Activated naive CD8-positive, alpha-beta T cell treated with anti-CD3 and anti-CD28 coated beads, Interleukin-2, amount 50 U/mL, for 16 hours (primary cell): ENCODE data around the gene ITPR2.

Source experiments
- DNase-seq: peaks from one replicate; pipeline ENCODE4 v3.0.0-alpha.2; 2020; ENCODE audit warnings: low read depth, low spot score

The ITPR2 gene

DNA sequence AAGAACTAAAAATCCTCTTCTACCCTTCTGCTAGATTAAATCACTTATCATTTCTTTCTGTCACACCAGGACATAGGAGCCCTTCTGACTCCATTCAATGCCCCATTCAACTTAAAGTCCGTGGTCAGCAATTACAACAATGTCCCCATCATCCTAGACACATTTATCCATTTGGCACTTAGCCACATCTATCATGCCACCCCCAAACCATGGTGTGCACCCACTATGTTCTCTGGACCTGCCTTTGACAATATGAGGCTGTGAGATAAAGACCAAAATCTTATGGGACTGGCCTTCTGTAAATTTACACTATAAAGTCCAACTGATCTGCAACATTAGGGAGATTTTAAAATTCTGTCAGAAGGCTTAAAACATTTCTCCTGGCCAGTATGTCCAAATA lies 533.2 kb downstream of the ITPR2 start:
- DNase-seq: no peak

DNA sequence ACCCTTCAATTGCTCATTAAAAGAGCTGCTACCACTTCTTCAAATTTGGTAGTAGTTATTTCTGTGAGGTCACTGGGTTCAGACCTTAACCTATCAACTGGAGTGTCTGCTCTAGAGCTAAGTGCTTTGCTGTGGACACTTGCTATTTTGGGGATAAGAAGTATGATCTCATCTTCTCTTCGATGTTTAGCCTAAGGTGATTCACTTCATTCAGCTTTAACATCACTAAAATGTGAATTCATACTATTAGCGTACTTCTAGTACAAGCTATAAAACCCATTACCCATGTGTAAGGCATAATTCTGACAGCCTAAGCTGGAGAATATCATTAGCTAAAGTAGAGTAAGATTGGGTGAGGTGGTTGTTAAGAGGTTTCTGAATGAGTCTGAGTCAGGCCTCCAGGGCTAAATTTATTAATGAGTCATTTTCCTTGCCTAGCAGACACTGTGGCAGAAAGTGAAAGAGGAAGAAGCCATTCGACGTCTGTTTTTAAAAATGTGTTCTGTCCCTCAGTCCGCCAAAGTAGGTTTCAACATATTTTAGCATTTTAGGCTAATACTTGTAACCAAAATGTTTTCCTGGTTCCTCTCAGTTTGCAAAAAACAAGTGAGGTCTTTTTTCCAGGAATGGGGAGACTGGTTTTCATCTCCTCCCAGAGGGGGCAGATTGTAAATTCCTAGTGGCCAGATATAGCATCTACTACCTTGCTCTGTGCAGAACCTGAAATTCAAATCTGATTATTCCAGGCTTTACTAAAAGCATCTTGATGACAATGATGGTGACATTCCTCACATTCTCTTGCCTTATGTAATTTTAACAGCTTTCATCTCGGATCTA lies 534.0 kb downstream of the ITPR2 start:
- DNase-seq: no peak

DNA sequence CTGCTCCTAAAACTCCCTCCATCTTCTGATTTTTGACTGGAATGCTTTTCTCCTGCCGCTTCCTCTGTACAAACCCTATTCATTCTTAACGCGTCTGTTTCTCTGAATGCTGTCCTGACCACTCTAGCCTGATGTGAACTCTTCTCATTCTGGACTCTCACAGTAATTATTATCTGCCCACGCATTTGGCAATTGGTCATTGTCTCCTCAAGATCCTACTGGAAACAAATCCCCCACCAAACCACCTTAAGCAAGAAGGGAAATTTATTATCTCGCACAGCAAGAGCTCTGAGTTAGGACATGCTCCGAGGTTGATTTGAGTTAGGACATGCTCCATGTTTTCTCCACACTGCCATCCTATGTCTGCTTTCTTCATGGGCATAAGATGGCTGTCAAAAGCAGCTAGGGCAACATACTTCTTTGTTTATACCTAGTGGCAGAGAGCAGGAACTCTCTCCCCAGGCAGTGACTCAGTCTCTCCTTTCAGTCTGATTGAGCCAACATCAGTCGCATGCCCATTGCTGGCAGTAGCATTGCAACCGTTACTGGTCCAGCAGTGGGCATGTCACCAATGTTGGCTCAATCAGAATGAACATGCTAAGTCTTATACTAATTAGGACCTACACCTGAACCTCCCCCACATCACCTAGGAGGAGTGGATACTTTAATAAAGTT lies 535.5 kb downstream of the ITPR2 start:
- no peak for DNase-seq

DNA sequence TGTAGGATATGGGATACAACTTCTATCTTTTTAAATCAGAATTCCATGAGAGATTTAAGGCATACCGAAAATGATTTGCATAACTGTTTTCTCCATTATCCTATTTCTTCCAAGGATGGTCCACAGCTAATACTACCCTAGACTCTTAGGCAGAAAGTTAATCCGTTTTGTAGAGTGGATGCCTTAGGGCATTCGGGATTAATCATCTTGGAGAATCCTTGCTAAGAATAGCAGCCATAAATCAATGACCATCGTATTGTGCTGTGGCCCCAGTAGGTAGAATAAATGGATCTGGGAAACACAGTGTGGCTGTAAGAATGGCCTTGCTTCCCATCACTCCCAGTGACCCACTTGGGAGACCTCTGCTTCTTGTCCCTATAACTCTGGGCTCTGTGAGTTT lies 538.0 kb downstream of the ITPR2 start:
- DNase-seq: no peak

DNA sequence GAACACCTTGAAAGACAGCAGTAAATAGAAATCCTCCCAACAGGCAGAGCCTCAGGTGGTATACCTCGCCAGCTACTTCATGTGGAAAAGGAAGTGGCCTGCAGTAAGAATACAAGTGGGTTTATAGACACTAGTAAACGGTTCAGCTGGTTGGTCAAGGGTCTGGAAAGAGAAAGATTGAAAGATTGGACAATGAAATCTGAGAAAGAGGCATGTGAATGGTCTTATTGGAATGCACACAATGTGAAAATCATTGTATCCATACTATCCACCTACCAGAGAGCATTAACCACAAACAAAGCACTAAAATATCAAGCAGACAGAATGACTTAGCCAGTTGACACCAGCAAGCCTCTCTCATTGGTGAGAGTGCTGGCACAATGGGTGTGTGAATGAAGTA lies 539.4 kb downstream of the ITPR2 start:
- DNase-seq: no peak

DNA sequence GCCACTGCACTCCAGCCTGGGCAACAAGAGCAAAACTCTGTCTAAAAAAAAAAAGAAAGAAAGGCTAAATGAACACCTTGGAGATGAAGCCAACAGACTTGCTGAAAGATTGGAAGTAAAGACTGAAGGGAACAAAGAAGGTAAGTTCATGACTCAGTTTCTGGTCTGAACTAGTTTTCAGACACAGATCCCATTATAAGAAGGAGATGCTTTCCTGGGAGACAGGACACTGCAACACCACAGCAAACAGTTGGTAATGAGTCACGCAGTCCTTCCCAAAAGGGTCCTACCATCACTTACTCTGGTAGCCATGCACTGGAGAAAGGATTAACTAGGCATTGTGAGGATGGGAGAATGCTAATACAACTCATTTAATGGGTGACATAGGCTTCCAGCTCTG lies 540.4 kb downstream of the ITPR2 start:
- no peak for DNase-seq

DNA sequence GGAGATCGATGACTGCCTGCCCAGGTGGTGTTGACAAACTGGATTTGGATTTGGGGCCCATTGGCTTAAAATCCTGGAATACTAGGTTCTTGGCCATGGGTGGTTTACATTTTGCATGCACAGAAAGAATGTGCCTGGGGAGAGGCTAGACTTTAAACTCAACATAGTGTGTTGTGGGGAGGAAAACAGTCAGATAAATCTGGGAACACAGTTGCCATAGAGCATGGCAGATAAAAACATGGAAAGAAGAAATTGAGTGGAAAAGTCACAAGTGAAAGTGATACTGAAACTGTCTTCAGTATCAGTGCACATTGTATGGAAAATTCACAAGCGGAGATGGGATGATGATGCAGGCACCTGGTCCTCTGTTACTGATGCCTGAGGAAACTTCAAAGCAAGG lies 542.4 kb downstream of the ITPR2 start:
- no peak for DNase-seq

DNA sequence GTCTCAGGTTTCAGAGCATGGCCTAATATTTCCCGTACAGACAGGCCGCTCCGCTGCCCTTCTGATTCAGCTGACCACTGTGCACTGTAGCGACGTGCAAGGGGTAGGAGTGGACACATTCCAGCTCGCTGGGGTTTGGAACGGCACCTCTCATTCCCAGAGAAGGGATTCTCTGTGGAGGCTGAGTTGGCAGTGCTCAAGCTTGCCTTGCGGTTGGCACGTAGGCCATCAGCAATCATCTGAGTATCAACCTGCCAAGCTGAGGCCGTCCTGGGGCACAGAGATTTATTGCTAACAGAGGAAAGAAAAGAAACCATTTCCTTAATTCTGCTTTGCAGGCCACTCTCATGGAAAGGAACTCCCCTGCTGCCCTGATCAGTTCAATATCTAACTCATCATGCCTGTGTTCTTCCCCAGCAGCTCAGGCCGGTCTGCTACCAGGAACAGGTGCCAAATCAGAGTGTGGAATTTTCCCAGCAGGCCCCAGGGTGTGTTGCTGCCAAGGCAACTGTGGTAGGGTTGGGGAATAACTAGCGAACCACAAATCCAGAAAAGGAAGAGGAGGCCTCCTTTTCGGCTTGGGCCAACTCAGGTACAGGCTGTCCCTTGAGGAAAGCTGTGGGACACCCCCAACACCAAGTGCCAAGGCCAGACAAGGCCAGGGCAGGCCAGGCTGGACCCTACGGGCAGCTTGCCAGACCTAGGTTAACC lies 545.2 kb downstream of the ITPR2 start:
- DNase-seq: no peak
